ENCODE results near the gene ADAT3. TPM values are rescaled to one million over a fixed set of nuclear protein-coding genes. Genes with fewer than 3 reads are reported as not detected.

Gene ADAT3
- total and polyA plus RNA-seq, 11 donors: 1.2 to 5.1 (median 1.9) TPM

- TF ChIP-seq POLR2A (IDR thresholded peaks at IDR 0.05): no peak
- TF ChIP-seq, protein P1, sequence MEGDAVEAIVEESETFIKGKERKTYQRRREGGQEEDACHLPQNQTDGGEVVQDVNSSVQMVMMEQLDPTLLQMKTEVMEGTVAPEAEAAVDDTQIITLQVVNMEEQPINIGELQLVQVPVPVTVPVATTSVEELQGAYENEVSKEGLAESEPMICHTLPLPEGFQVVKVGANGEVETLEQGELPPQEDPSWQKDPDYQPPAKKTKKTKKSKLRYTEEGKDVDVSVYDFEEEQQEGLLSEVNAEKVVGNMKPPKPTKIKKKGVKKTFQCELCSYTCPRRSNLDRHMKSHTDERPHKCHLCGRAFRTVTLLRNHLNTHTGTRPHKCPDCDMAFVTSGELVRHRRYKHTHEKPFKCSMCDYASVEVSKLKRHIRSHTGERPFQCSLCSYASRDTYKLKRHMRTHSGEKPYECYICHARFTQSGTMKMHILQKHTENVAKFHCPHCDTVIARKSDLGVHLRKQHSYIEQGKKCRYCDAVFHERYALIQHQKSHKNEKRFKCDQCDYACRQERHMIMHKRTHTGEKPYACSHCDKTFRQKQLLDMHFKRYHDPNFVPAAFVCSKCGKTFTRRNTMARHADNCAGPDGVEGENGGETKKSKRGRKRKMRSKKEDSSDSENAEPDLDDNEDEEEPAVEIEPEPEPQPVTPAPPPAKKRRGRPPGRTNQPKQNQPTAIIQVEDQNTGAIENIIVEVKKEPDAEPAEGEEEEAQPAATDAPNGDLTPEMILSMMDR (IDR thresholded peaks at IDR 0.05): no peak
- ATAC-seq (peak; percentile 24 to 59 (median 36)), DNase-seq (peak; percentile 71 to 87 (median 82))
- H3K9me3 ChIP-seq: no peaks in the 10 kb centered on the region
- H3K4me3 ChIP-seq: peak overlapping the region; percentile 27 to 96 (median 77)
- no peaks in the 10 kb centered on the region for H3K27me3 ChIP-seq
- no peaks in the 10 kb centered on the region for H3K36me3 ChIP-seq
- intact Hi-C loops (cut with DNase I): no loop called here
- WGBS, 4 donors: 3 to 7% (median 5%) methylated on average over 20 to 40 of the region's 40 CpGs
- H3K27ac ChIP-seq: peak overlapping the region; percentile 15 to 100 (median 90)
- peaks cover 3 to 52% (median 27%) of the 10 kb centered on the region in 12 donors for H3K4me1 ChIP-seq
These were observed 37.1 kb downstream of the ADAT3 start for GRCh38 chr19:1942078-1942933.

GRCh38 chr19:1942934-1943555, 37.8 kb downstream of the ADAT3 start:
- peak overlapping the region in 11 of 12 donors; percentile 75 to 100 (median 92) for H3K27ac ChIP-seq
- intact Hi-C loops (cut with DNase I): no loop called here
- H3K4me3 ChIP-seq: peak overlapping the region; percentile 27 to 96 (median 77)
- no peaks in the 10 kb centered on the region for H3K9me3 ChIP-seq
- H3K27me3 ChIP-seq: no peaks in the 10 kb centered on the region
- 37 to 57% (median 40%) methylated on average over 19 to 21 of the region's 21 CpGs for WGBS, 4 donors
- TF ChIP-seq, protein P1 (IDR thresholded peaks at IDR 0.05): no peak
- TF ChIP-seq POLR2A (IDR thresholded peaks at IDR 0.05): no peak
- DNase-seq (no peak), ATAC-seq (no peak)
- peaks cover 3 to 58% (median 27%) of the 10 kb centered on the region in 12 donors for H3K4me1 ChIP-seq
- H3K36me3 ChIP-seq: no peaks in the 10 kb centered on the region

DNA sequence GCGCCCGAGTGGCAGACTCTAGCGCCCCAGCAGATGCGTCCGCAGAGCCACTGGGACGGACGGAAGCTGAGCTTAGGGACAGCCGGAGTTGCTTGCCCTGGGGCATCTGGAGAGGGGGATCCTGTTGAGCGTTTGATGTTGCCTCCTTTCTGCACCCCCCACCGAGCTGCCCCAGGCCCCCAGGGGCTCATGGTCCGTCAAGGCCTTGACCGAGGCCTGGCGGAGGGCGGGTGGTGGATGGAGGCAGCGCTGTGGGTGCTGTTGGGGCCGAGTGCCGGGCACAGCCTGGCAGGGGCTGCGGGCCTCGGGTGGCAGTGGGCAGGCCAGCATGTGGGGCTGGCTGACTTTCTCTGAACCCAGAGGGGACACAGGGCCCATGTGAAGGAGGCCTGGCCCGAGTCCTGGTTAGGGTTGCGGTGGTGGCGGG, 38.5 kb downstream of the ADAT3 start:
- peak overlapping the region in 1 of 12 donors; percentile 93 for H3K27ac ChIP-seq
- 86 to 92% (median 90%) methylated on average over 19 to 22 of the region's 22 CpGs for WGBS, 4 donors

More for the DNA sequence above, 38.5 kb downstream of the ADAT3 start:
- TF ChIP-seq, protein P1 (IDR thresholded peaks at IDR 0.05): no peak
- no peak for TF ChIP-seq POLR2A (IDR thresholded peaks at IDR 0.05)
- ATAC-seq (no peak), DNase-seq (no peak)
- intact Hi-C loops (cut with DNase I): no loop called here
- Histone ChIP-seq H3K27me3 (no peaks in the 10 kb centered on the region), H3K9me3 (no peaks in the 10 kb centered on the region), H3K4me3 (peak overlapping the region in 2 of 12 donors; percentile 79 to 93), H3K4me1 (peaks cover 3 to 60% (median 27%) of the 10 kb centered on the region in 12 donors), H3K36me3 (no peaks in the 10 kb centered on the region)
